Activated CD4-positive, CD25-positive, alpha-beta regulatory T cell treated with anti-CD3 and anti-CD28 coated beads, Interleukin-2, amount 50 U/mL, for 24 hours (primary cell): Measurements from ENCODE around the gene SCRN2.

Source experiments
- ATAC-seq, 2 donors: fragments of 150-1000 bp; cut with Tn5 transposase; one replicate each; pipeline ENCODE4 v1.10.0; 2021; ENCODE audit warnings: mild to moderate bottlenecking in 1 of 2, moderate library complexity in 1 of 2

The SCRN2 gene

GRCh38 chr17:47802341-47803022, 38.6 kb downstream of the SCRN2 start:
- peak; percentile 88 to 90 for ATAC-seq

DNA sequence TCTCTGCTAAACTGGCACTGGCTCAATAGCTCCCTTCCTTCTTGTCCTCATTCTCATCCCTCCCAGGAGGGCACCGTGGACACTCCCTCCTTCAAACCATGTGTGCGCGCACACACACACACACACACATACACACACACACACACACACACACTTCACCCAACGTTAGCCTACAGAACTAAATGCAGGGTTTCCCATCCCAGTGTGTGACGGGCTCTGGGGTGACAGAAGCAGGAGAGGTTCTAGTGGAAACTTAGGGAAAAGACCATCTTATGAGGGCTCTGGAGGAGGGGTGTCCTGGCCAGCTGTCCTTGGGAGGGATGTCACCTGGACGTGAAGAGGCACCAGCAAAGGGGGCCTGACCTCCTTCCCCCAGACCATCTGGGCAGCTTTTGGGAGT, 39.2 kb downstream of the SCRN2 start:
- ATAC-seq: no peak

GRCh38 chr17:47801176-47801765, 39.8 kb downstream of the SCRN2 start:
- no peak for ATAC-seq

- no peak for ATAC-seq
Measured at GRCh38 chr17:47800686-47801085, 40.4 kb downstream of the SCRN2 start.

GRCh38 chr17:47797797-47798196, 43.3 kb downstream of the SCRN2 start:
- no peak for ATAC-seq

- no peak for ATAC-seq
Measured at GRCh38 chr17:47792979-47793378, 48.1 kb downstream of the SCRN2 start.

DNA sequence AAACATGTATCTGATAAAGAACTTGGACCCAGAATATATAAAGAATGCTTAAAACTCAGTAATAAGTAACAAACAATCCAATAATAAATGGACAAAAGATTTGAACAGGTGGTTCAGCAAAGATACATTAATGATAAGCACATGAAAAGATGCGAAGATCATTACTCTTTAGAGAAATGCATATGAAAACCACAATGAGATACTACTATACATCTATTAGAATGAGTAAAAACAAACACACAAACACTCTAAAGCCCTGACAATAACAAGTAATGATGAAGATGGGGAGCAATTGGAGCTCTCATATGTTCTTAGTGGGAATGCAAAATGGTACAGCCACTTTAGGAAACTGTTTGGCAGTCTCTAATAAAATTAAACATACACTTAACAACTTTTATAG, 48.6 kb downstream of the SCRN2 start:
- no peak for ATAC-seq

- ATAC-seq: peak in 1 of 2 donors; percentile 33
Measured at GRCh38 chr17:47791025-47791424, 50.0 kb downstream of the SCRN2 start.

- ATAC-seq: peak; percentile 91 to 93
Measured at GRCh38 chr17:47789611-47790561, 51.2 kb downstream of the SCRN2 start.
